Measurements from ENCODE around the gene GABRG3.

GABRG3 gene

DNA sequence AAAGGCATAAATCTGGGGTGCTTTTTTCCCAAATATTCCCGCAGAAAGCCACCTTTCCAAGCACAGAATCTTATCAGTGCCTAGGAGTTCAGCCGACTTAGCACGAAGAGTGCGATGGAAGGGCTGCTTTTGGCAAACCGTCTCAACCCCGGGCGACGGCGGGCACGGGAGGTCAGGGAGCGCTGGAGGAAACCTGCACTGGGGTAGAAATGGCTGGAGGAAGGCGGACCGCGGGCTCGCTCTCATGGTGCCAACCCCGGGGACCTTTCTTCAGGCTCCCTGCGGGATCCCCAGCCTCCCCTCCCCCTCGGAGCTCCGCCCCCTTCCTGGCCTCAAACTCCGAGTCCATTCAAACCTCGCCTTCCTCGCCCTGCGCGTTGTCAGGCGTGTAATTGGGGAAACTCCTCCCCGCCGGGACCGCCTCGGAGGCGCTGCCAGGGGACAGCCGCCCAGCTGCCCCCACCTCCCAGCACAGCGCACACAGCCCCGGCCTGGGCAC, at the start of gene GABRG3:
Gene GABRG3 (plus strand): TSS at position 470 of the 499 bp plus-strand sequence.
- Histone ChIP-seq H3K9ac (ENCODE audit: low read depth, low read length) (no peak within 1 kb of the TSS), H3K4me3 (ENCODE audit: low read depth, low read length) (peak within 1 kb of the TSS; percentile 72), H3K36me3 (ENCODE audit: control insufficient read depth, insufficient read depth, low read length) (no peaks in the 10 kb centered on the region), H3K9me3 (ENCODE audit: control insufficient read depth, insufficient read depth, low read length) (no peaks in the 10 kb centered on the region), H3K27me3 (ENCODE audit: control insufficient read depth, insufficient read depth, low read length) (peaks cover 66% of the 10 kb centered on the region), H3K27ac (ENCODE audit: low read depth, low read length) (no peak within 1 kb of the TSS), H3K4me1 (ENCODE audit: control insufficient read depth, insufficient read depth, low read length) (no peaks in the 10 kb centered on the region)

- Histone ChIP-seq H3K27ac (ENCODE audit: low read depth, low read length) (no peak overlapping the region), H3K27me3 (ENCODE audit: control insufficient read depth, insufficient read depth, low read length) (no peaks in the 10 kb centered on the region), H3K9me3 (ENCODE audit: control insufficient read depth, insufficient read depth, low read length) (0 out of 2 replicates have a peak, but pooled peaks cover under 1% of the 10 kb centered on the region), H3K36me3 (ENCODE audit: control insufficient read depth, insufficient read depth, low read length) (no peaks in the 10 kb centered on the region), H3K4me1 (ENCODE audit: control insufficient read depth, insufficient read depth, low read length) (no peaks in the 10 kb centered on the region), H3K9ac (ENCODE audit: low read depth, low read length) (no peak overlapping the region), H3K4me3 (ENCODE audit: low read depth, low read length) (no peak overlapping the region)
Measured at GRCh38 chr15:26921433-26921832, 49.5 kb upstream of the GABRG3 start.

DNA sequence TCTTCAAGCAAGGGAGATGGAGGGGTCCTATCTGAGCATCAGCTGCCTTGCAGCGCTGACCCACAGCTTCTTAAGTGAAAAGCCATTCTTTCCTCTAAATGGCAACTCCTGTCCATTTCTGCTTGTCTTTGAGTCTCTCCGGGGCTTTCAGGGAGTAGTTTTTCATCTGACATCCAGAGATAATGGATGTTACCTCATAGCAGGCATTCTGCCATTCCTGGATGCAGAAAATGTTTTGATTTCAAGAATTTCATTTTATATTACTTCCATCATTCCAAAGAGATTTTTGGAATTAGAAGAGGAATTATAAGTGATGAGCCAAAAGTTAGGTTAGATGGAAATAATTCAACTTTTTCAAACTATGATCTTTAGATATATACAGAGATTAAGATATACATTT, 44.9 kb upstream of the GABRG3 start:
- Histone ChIP-seq H3K27me3 (ENCODE audit: control insufficient read depth, insufficient read depth, low read length) (no peaks in the 10 kb centered on the region), H3K9me3 (ENCODE audit: control insufficient read depth, insufficient read depth, low read length) (no peaks in the 10 kb centered on the region), H3K9ac (ENCODE audit: low read depth, low read length) (no peak overlapping the region), H3K4me1 (ENCODE audit: control insufficient read depth, insufficient read depth, low read length) (0 out of 2 replicates have a peak, but pooled peaks cover 6% of the 10 kb centered on the region), H3K4me3 (ENCODE audit: low read depth, low read length) (no peak overlapping the region), H3K27ac (ENCODE audit: low read depth, low read length) (no peak overlapping the region), H3K36me3 (ENCODE audit: control insufficient read depth, insufficient read depth, low read length) (no peaks in the 10 kb centered on the region)

DNA sequence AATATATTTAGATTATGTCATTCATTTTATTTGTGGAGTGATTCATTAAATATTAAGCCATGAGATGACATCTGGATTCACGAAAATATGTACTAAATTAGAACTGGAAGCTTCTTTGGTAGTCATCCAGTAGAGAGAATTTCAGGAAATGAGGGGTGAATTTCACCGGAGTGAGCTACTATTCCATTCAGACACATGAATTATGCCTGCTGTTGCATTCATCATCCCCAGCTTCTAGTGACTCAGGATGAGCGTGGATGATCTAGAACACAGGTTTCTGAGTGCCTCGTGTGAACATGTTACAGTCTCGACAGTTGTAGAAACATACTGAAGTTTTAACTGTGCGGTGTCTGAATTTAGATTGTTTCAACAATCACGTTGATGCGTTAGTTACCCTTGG, 42.9 kb upstream of the GABRG3 start:
- H3K4me3 ChIP-seq (ENCODE audit: low read depth, low read length), result no peak overlapping the region
- no peaks in the 10 kb centered on the region for H3K36me3 ChIP-seq (ENCODE audit: control insufficient read depth, insufficient read depth, low read length)
- H3K4me1 ChIP-seq (ENCODE audit: control insufficient read depth, insufficient read depth, low read length), result 0 out of 2 replicates have a peak, but pooled peaks cover 6% of the 10 kb centered on the region
- H3K9me3 ChIP-seq (ENCODE audit: control insufficient read depth, insufficient read depth, low read length), result no peaks in the 10 kb centered on the region
- H3K9ac ChIP-seq (ENCODE audit: low read depth, low read length), result no peak overlapping the region
- no peak overlapping the region for H3K27ac ChIP-seq (ENCODE audit: low read depth, low read length)
- no peaks in the 10 kb centered on the region for H3K27me3 ChIP-seq (ENCODE audit: control insufficient read depth, insufficient read depth, low read length)

GRCh38 chr15:26929588-26929987, 41.4 kb upstream of the GABRG3 start:
- Histone ChIP-seq H3K27me3 (ENCODE audit: control insufficient read depth, insufficient read depth, low read length) (no peaks in the 10 kb centered on the region), H3K36me3 (ENCODE audit: control insufficient read depth, insufficient read depth, low read length) (no peaks in the 10 kb centered on the region), H3K27ac (ENCODE audit: low read depth, low read length) (no peak overlapping the region), H3K4me1 (ENCODE audit: control insufficient read depth, insufficient read depth, low read length) (0 out of 2 replicates have a peak, but pooled peaks cover 6% of the 10 kb centered on the region), H3K9me3 (ENCODE audit: control insufficient read depth, insufficient read depth, low read length) (no peaks in the 10 kb centered on the region), H3K9ac (ENCODE audit: low read depth, low read length) (no peak overlapping the region), H3K4me3 (ENCODE audit: low read depth, low read length) (no peak overlapping the region)

DNA sequence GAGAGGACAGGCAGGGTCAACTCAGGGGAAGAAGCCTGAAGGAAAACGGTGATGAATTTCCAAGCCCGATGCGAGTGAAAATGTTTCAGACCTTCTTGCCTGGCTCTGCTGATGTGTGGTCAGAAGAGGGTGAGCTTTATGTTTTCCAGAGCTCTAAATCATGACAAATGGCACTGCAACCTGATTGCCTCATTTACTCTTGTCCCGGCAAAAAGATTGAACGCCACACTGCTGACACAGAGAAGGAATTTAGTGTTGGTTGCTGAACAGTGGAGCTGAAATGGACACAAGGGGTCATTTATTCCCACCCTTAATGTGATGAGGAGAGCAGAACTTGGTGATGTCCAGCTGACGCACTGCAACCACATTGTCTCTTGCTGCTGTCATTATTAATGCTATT, 36.1 kb upstream of the GABRG3 start:
- Histone ChIP-seq H3K27ac (ENCODE audit: low read depth, low read length) (no peak overlapping the region), H3K9me3 (ENCODE audit: control insufficient read depth, insufficient read depth, low read length) (no peaks in the 10 kb centered on the region), H3K36me3 (ENCODE audit: control insufficient read depth, insufficient read depth, low read length) (no peaks in the 10 kb centered on the region), H3K27me3 (ENCODE audit: control insufficient read depth, insufficient read depth, low read length) (no peaks in the 10 kb centered on the region), H3K9ac (ENCODE audit: low read depth, low read length) (no peak overlapping the region), H3K4me3 (ENCODE audit: low read depth, low read length) (no peak overlapping the region), H3K4me1 (ENCODE audit: control insufficient read depth, insufficient read depth, low read length) (no peaks in the 10 kb centered on the region)

DNA sequence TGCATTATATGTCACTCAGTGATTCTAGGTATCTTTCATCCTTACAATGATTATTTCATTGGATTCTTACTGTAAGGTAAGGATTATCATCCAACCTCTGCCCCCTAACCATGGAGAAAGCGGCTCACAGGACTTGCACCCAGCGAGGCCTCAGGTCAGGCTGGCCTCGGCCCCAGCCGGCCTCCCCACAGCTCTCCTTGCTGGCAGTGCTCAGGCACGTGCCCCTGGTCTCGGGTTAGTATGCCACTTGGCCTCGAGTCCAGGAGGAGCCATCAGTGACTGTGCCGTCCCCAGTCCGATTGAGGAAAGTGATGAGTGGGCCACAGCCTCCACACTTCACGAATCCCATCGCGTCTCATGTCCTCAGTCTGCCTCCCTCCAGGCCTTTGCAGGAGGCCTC, 35.7 kb upstream of the GABRG3 start:
- H3K27me3 ChIP-seq (ENCODE audit: control insufficient read depth, insufficient read depth, low read length), result no peaks in the 10 kb centered on the region
- H3K9ac ChIP-seq (ENCODE audit: low read depth, low read length), result no peak overlapping the region
- H3K9me3 ChIP-seq (ENCODE audit: control insufficient read depth, insufficient read depth, low read length), result no peaks in the 10 kb centered on the region
- no peaks in the 10 kb centered on the region for H3K36me3 ChIP-seq (ENCODE audit: control insufficient read depth, insufficient read depth, low read length)
- H3K4me3 ChIP-seq (ENCODE audit: low read depth, low read length), result no peak overlapping the region
- no peak overlapping the region for H3K27ac ChIP-seq (ENCODE audit: low read depth, low read length)
- H3K4me1 ChIP-seq (ENCODE audit: control insufficient read depth, insufficient read depth, low read length), result no peaks in the 10 kb centered on the region

GRCh38 chr15:26936502-26936901, 34.5 kb upstream of the GABRG3 start:
- no peaks in the 10 kb centered on the region for H3K36me3 ChIP-seq (ENCODE audit: control insufficient read depth, insufficient read depth, low read length)
- H3K27ac ChIP-seq (ENCODE audit: low read depth, low read length), result no peak overlapping the region
- no peaks in the 10 kb centered on the region for H3K4me1 ChIP-seq (ENCODE audit: control insufficient read depth, insufficient read depth, low read length)
- H3K27me3 ChIP-seq (ENCODE audit: control insufficient read depth, insufficient read depth, low read length), result no peaks in the 10 kb centered on the region
- no peak overlapping the region for H3K4me3 ChIP-seq (ENCODE audit: low read depth, low read length)
- no peaks in the 10 kb centered on the region for H3K9me3 ChIP-seq (ENCODE audit: control insufficient read depth, insufficient read depth, low read length)
- no peak overlapping the region for H3K9ac ChIP-seq (ENCODE audit: low read depth, low read length)

DNA sequence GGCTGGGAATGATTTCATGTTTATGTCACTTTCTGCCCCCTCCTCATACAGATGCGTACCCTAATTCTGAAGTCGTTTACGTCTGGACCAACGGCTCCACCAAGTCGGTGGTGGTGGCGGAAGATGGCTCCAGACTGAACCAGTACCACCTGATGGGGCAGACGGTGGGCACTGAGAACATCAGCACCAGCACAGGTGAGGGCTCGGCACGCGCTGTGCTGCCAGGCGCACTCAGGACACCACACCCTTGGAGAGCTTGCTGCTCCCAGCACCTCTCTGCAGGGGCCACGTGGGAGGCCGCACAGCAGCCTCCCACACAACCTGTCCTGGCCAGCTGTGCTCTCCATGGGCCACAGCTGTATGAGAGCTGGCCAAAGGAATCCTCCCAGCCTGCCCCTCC, 33.8 kb upstream of the GABRG3 start:
- no peaks in the 10 kb centered on the region for H3K9me3 ChIP-seq (ENCODE audit: control insufficient read depth, insufficient read depth, low read length)
- no peak overlapping the region for H3K4me3 ChIP-seq (ENCODE audit: low read depth, low read length)
- no peaks in the 10 kb centered on the region for H3K4me1 ChIP-seq (ENCODE audit: control insufficient read depth, insufficient read depth, low read length)
- no peak overlapping the region for H3K27ac ChIP-seq (ENCODE audit: low read depth, low read length)
- no peak overlapping the region for H3K9ac ChIP-seq (ENCODE audit: low read depth, low read length)
- H3K27me3 ChIP-seq (ENCODE audit: control insufficient read depth, insufficient read depth, low read length), result no peaks in the 10 kb centered on the region
- no peaks in the 10 kb centered on the region; the same call in 1 of the 2 replicates for H3K36me3 ChIP-seq (ENCODE audit: control insufficient read depth, insufficient read depth, low read length)

DNA sequence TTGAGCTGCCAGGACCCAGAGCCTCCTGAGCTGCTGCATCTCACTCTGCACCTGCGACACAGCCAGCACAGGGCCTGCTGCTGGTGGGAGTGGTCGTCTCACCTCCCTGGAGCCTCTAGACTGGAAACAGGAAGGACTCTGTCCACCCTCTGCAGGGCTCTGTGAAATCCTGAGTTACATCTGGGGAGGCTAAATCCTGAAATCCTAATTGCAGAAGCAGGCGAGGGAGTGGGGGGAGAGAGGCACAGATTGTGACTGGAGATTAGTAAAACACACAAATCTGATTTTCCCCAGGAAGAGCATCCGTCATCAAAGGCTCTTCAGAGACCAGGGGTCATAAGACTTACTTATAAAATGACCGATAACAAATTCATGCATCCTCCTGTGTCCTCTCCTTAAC, 31.6 kb upstream of the GABRG3 start:
- H3K27ac ChIP-seq (ENCODE audit: low read depth, low read length), result no peak overlapping the region
- no peak overlapping the region for H3K4me3 ChIP-seq (ENCODE audit: low read depth, low read length)
- H3K9ac ChIP-seq (ENCODE audit: low read depth, low read length), result no peak overlapping the region
- H3K27me3 ChIP-seq (ENCODE audit: control insufficient read depth, insufficient read depth, low read length), result no peaks in the 10 kb centered on the region
- no peaks in the 10 kb centered on the region; the same call in 1 of the 2 replicates for H3K36me3 ChIP-seq (ENCODE audit: control insufficient read depth, insufficient read depth, low read length)
- H3K4me1 ChIP-seq (ENCODE audit: control insufficient read depth, insufficient read depth, low read length), result no peaks in the 10 kb centered on the region
- no peaks in the 10 kb centered on the region for H3K9me3 ChIP-seq (ENCODE audit: control insufficient read depth, insufficient read depth, low read length)

DNA sequence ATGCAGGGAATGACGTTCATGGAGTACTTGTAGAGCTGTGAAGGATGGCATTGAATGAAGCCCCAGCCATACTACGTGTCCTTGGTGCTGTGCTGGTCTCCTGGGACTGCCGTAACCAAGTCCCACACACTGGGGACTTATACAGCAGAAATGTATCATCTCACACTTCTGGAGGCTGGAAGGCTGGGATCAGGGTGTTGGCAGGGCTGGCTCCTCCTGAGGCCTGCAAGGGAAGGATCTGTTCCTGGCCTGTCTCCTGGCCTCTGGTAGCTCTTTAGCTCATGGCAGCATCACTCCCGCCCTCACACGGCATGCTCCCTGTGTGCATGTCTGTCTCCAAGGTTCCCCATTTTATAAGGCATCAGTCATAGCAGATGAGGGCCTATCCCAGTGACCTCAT, 29.5 kb upstream of the GABRG3 start:
- Histone ChIP-seq H3K4me1 (ENCODE audit: control insufficient read depth, insufficient read depth, low read length) (no peaks in the 10 kb centered on the region), H3K4me3 (ENCODE audit: low read depth, low read length) (no peak overlapping the region), H3K36me3 (ENCODE audit: control insufficient read depth, insufficient read depth, low read length) (no peaks in the 10 kb centered on the region; the same call in 1 of the 2 replicates), H3K9ac (ENCODE audit: low read depth, low read length) (no peak overlapping the region), H3K27ac (ENCODE audit: low read depth, low read length) (no peak overlapping the region), H3K9me3 (ENCODE audit: control insufficient read depth, insufficient read depth, low read length) (no peaks in the 10 kb centered on the region), H3K27me3 (ENCODE audit: control insufficient read depth, insufficient read depth, low read length) (no peaks in the 10 kb centered on the region)

DNA sequence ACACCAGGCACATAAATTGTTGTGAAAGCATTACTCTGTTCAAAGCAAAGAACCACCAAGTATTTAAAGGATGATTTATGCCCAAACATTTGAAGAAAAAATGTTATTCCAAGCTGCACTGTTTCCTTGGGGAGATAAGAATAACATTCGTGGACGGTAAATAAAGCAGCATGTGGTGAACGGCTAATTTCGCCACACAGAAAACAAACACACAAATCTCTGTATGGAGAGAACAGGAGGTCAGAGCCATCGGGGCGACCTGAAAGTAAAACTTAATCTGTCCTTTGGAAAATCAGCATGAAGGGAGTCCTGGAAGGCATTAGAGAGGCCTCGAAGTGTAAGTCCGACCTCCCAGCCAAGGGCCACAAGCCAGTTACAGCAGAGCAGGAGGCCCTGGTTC, 27.1 kb upstream of the GABRG3 start:
- no peaks in the 10 kb centered on the region for H3K4me1 ChIP-seq (ENCODE audit: control insufficient read depth, insufficient read depth, low read length)
- no peak overlapping the region for H3K9ac ChIP-seq (ENCODE audit: low read depth, low read length)
- H3K9me3 ChIP-seq (ENCODE audit: control insufficient read depth, insufficient read depth, low read length), result no peaks in the 10 kb centered on the region
- no peak overlapping the region for H3K4me3 ChIP-seq (ENCODE audit: low read depth, low read length)
- H3K36me3 ChIP-seq (ENCODE audit: control insufficient read depth, insufficient read depth, low read length), result no peaks in the 10 kb centered on the region; the same call in 1 of the 2 replicates
- no peaks in the 10 kb centered on the region for H3K27me3 ChIP-seq (ENCODE audit: control insufficient read depth, insufficient read depth, low read length)
- H3K27ac ChIP-seq (ENCODE audit: low read depth, low read length), result no peak overlapping the region

Data from HUES48 (cell line).